GDM1 (cell line): Measurements from ENCODE around the gene PLK5.
"Not testable (repeated sequence)": the region's sequence is repeated elsewhere in the genome, so short reads cannot be mapped to it uniquely, and the experiment has no call there.

Experiments used
- DNase-seq: peaks from one replicate; lab custom pipeline; 2025; lab: John Stamatoyannopoulos, UW

PLK5 gene

GRCh38 chr19:1525343-1525742, 1.5 kb downstream of the PLK5 start:
- no peak for DNase-seq

GRCh38 chr19:1526066-1526778, 2.3 kb downstream of the PLK5 start:
- no peak for DNase-seq

- no peak for DNase-seq
Measured at GRCh38 chr19:1526979-1527649, 3.2 kb downstream of the PLK5 start.

- no peak for DNase-seq
Measured at GRCh38 chr19:1527650-1528309, 3.9 kb downstream of the PLK5 start.

GRCh38 chr19:1528596-1529429, 4.9 kb downstream of the PLK5 start:
- DNase-seq = no peak

GRCh38 chr19:1529430-1529816, 5.5 kb downstream of the PLK5 start:
- DNase-seq = no peak

- DNase-seq = not testable (repeated sequence)
Measured at GRCh38 chr19:1530856-1531255, 7.0 kb downstream of the PLK5 start.

GRCh38 chr19:1531587-1531986, 7.7 kb downstream of the PLK5 start:
- no peak for DNase-seq

- no peak for DNase-seq
Measured at GRCh38 chr19:1532003-1532402, 8.1 kb downstream of the PLK5 start.

- no peak for DNase-seq
Measured at GRCh38 chr19:1533510-1534150, 9.8 kb downstream of the PLK5 start.

GRCh38 chr19:1534972-1535371, 11.1 kb downstream of the PLK5 start:
- no peak for DNase-seq

- not testable (repeated sequence) for DNase-seq
Measured at GRCh38 chr19:1535699-1536098, 11.8 kb downstream of the PLK5 start.

GRCh38 chr19:1538978-1539377, 15.1 kb downstream of the PLK5 start:
- DNase-seq = no peak

- DNase-seq = not testable (repeated sequence)
Measured at GRCh38 chr19:1539749-1540148, 15.9 kb downstream of the PLK5 start.

GRCh38 chr19:1540365-1540925, 16.6 kb downstream of the PLK5 start:
- no peak for DNase-seq

- DNase-seq = no peak
Measured at GRCh38 chr19:1549332-1549945, 25.6 kb downstream of the PLK5 start.

- DNase-seq = no peak
Measured at GRCh38 chr19:1551068-1552040, 27.5 kb downstream of the PLK5 start.

- no peak for DNase-seq
Measured at GRCh38 chr19:1553415-1553814, 29.5 kb downstream of the PLK5 start.

GRCh38 chr19:1554968-1555367, 31.1 kb downstream of the PLK5 start:
- DNase-seq = no peak
